Measurements from ENCODE around the gene CD99L2.

GRCh38 chrX:150873616-150874015, 24.9 kb downstream of the CD99L2 start:
- TF ChIP-seq, protein P1, sequence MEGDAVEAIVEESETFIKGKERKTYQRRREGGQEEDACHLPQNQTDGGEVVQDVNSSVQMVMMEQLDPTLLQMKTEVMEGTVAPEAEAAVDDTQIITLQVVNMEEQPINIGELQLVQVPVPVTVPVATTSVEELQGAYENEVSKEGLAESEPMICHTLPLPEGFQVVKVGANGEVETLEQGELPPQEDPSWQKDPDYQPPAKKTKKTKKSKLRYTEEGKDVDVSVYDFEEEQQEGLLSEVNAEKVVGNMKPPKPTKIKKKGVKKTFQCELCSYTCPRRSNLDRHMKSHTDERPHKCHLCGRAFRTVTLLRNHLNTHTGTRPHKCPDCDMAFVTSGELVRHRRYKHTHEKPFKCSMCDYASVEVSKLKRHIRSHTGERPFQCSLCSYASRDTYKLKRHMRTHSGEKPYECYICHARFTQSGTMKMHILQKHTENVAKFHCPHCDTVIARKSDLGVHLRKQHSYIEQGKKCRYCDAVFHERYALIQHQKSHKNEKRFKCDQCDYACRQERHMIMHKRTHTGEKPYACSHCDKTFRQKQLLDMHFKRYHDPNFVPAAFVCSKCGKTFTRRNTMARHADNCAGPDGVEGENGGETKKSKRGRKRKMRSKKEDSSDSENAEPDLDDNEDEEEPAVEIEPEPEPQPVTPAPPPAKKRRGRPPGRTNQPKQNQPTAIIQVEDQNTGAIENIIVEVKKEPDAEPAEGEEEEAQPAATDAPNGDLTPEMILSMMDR (conservative IDR thresholded peaks at IDR 0.05; ENCODE audit: low read depth, low read length): no peak
- no peak for TF ChIP-seq EZH2 (IDR thresholded peaks at IDR 0.05; ENCODE audit: borderline replicate concordance, low read depth, low read length, poor library complexity, severe bottlenecking)

All from A673 (cell line).